HepG2 (cell line): ENCODE results near the gene ENPP7. TPM values are rescaled to one million over a fixed set of nuclear protein-coding genes. Genes with fewer than 3 reads are reported as not detected.

Experiments
- BHLHE40 ChIP-seq: IDR thresholded peaks from 2 replicates; pipeline ENCODE4 v1.6.1; 2011; ENCODE audit warnings: low read length, improper control_type of control experiment
- CCAR2 ChIP-seq: fragments of 200-400 bp; formaldehyde crosslinking; optimal IDR thresholded peaks from 2 replicates; pipeline ENCODE3; 2018; ENCODE audit warnings: low read depth, mild to moderate bottlenecking, low read length, moderate library complexity
- DNMT3B ChIP-seq: conservative IDR thresholded peaks from 2 replicates; pipeline ENCODE4 v1.6.1; 2016; ENCODE audit warnings: missing biosample characterization, control low read depth
- EP300 ChIP-seq, 3 experiments: sonication (generic) in 1 of 3; formaldehyde crosslinking in 1 of 3; IDR thresholded peaks; 2 replicates each; pipeline versions ENCODE4 v1.5.1 to v1.6.1; 2011 to 2020; ENCODE audit warnings: low read depth in 2 of 3, low read length in 2 of 3, borderline replicate concordance in 1 of 3, improper control_type of control experiment in 1 of 3, mild to moderate bottlenecking in 1 of 3, missing genetic modification reagents in 1 of 3, moderate library complexity in 1 of 3
- FIP1L1 ChIP-seq: fragments of 200-400 bp; formaldehyde crosslinking; IDR thresholded peaks from 2 replicates; pipeline ENCODE4 v1.6.1; 2018; ENCODE audit warnings: low read depth, mild to moderate bottlenecking, low read length, moderate library complexity, borderline replicate concordance; ENCODE audit not compliant: insufficient read depth
- HNF1A ChIP-seq, 2 experiments: sonication (generic) in 1 of 2; formaldehyde crosslinking in 1 of 2; IDR thresholded peaks; 2 replicates each; pipeline versions ENCODE4 v1.4.0 to v1.6.1; 2016 to 2020; ENCODE audit warnings: borderline replicate concordance in 1 of 2, low read depth in 1 of 2, mild to moderate bottlenecking in 1 of 2, missing genetic modification reagents in 1 of 2
- IKZF1 ChIP-seq: fragments of 450-650 bp; IDR thresholded peaks from 2 replicates; pipeline ENCODE4 v1.7.1; 2016
- ISL2 ChIP-seq: sonication (generic); formaldehyde crosslinking; IDR thresholded peaks from 2 replicates; pipeline ENCODE4 v1.5.0; 2020; ENCODE audit warnings: missing genetic modification reagents
- TARDBP ChIP-seq: sonication (generic); formaldehyde crosslinking; IDR thresholded peaks from 2 replicates; pipeline ENCODE4 v1.8.0; 2022; ENCODE audit warnings: mild to moderate bottlenecking, missing genetic modification reagents
- TEAD3 ChIP-seq: optimal IDR thresholded peaks from 2 replicates; pipeline ENCODE3; 2016; ENCODE audit warnings: borderline replicate concordance
- TEF ChIP-seq: sonication (generic); formaldehyde crosslinking; IDR thresholded peaks from 2 replicates; pipeline ENCODE4 v1.5.0; 2020; ENCODE audit warnings: missing genetic modification reagents
- ZNF577 ChIP-seq: sonication (generic); formaldehyde crosslinking; IDR thresholded peaks from 2 replicates; pipeline ENCODE4 v1.4.0; 2020; ENCODE audit warnings: mild to moderate bottlenecking, low read depth, missing genetic modification reagents, borderline replicate concordance
- ZNF800 ChIP-seq: sonication (generic); formaldehyde crosslinking; IDR thresholded peaks from 2 replicates; pipeline ENCODE4 v1.4.0; 2020; ENCODE audit warnings: missing genetic modification reagents
- polyA plus RNA-seq, 8 experiments: library from polyadenylated mRNA; depleted of rRNA in 3 of 8; stranded (reverse) in 7 of 8; unstranded in 1 of 8; fragments of >200 nt; fragmentation: Illumina TruSeq in 4 of 8; extraction: Trizol in 4 of 8; gene quantifications; 2 replicates each; pipeline versions ENCODE4 v1.2.1 to v1.2.3, GENCODE V29; 2011 to 2016; ENCODE audit warnings: low read depth in 4 of 8, missing spikeins in 1 of 8, mixed read lengths in 1 of 8; ENCODE audit not compliant: insufficient read depth in 1 of 8
- total RNA-seq, 5 experiments: library from RNA; depleted of rRNA; stranded (reverse); fragments of >200 nt; fragmentation: Illumina TruSeq; extraction: Trizol; gene quantifications; 2 replicates each; pipeline ENCODE4 v1.2.3, GENCODE V29; 2016; ENCODE audit warnings: low read depth in 1 of 5
- TF ChIP-seq, protein P1 (sequence below): IDR thresholded peaks from 2 replicates; pipeline ENCODE4 v1.6.1; 2016; ENCODE audit warnings: low read depth, borderline replicate concordance
- TF ChIP-seq, protein P2 (sequence below): sonication (generic); formaldehyde crosslinking; conservative IDR thresholded peaks from 2 replicates; pipeline ENCODE4 v1.8.1; 2023; ENCODE audit warnings: missing genetic modification reagents
- TF ChIP-seq, protein P3 (sequence below): sonication (generic); formaldehyde crosslinking; IDR thresholded peaks from 2 replicates; pipeline ENCODE4 v1.4.0; 2020; ENCODE audit warnings: mild to moderate bottlenecking, missing genetic modification reagents

ENPP7 gene
- total and polyA plus RNA-seq, 2 of the 13 experiments (the other 11 are each of a cell fraction or from before 2014, with no cell fraction given), result 1.1 to 2.2 TPM

GRCh38 chr17:79760197-79760906, 29.6 kb downstream of the ENPP7 start (continued):
- TF ChIP-seq CCAR2, result no peak
- no peak; the same call in 1 of the 2 replicates for TF ChIP-seq DNMT3B
- TF ChIP-seq TARDBP (CRISPR knock-in tag), result peak; percentile 88
- TF ChIP-seq, protein P1, sequence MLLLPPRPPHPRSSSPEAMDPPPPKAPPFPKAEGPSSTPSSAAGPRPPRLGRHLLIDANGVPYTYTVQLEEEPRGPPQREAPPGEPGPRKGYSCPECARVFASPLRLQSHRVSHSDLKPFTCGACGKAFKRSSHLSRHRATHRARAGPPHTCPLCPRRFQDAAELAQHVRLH (CRISPR knock-in tag), result peak; percentile 74; the same call in 1 of the 2 replicates
- TF ChIP-seq ZNF577 (CRISPR knock-in tag), result 0 out of 2 replicates have a peak, but pooled peaks have one; percentile 70
- no peak for TF ChIP-seq ISL2 (CRISPR knock-in tag)
- TF ChIP-seq ZNF800 (CRISPR knock-in tag), result peak; percentile 76; the same call in 1 of the 2 replicates
- no peak for TF ChIP-seq FIP1L1
- TF ChIP-seq, protein P2, sequence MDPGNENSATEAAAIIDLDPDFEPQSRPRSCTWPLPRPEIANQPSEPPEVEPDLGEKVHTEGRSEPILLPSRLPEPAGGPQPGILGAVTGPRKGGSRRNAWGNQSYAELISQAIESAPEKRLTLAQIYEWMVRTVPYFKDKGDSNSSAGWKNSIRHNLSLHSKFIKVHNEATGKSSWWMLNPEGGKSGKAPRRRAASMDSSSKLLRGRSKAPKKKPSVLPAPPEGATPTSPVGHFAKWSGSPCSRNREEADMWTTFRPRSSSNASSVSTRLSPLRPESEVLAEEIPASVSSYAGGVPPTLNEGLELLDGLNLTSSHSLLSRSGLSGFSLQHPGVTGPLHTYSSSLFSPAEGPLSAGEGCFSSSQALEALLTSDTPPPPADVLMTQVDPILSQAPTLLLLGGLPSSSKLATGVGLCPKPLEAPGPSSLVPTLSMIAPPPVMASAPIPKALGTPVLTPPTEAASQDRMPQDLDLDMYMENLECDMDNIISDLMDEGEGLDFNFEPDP (CRISPR knock-in tag), result no peak
- no peak for TF ChIP-seq TEF (CRISPR knock-in tag)
- TF ChIP-seq HNF1A (IDR thresholded peaks at IDR 0.05; ENCODE audit: low read depth), result no peak
- TF ChIP-seq HNF1A (CRISPR knock-in tag; IDR thresholded peaks at IDR 0.05; ENCODE audit: borderline replicate concordance), result peak; percentile 86
- peak in 1 of 2 experiments; percentile 82; a peak in 3 of 4 replicates for TF ChIP-seq EP300 (IDR thresholded peaks at IDR 0.05; ENCODE audit: low read depth in 2 of 2, low read length in 2 of 2)
- TF ChIP-seq EP300 (CRISPR knock-in tag; IDR thresholded peaks at IDR 0.05; ENCODE audit: borderline replicate concordance), result peak; percentile 65; the same call in 1 of the 2 replicates
- peak; percentile 50; the same call in 1 of the 2 replicates for TF ChIP-seq BHLHE40
- TF ChIP-seq, protein P3, sequence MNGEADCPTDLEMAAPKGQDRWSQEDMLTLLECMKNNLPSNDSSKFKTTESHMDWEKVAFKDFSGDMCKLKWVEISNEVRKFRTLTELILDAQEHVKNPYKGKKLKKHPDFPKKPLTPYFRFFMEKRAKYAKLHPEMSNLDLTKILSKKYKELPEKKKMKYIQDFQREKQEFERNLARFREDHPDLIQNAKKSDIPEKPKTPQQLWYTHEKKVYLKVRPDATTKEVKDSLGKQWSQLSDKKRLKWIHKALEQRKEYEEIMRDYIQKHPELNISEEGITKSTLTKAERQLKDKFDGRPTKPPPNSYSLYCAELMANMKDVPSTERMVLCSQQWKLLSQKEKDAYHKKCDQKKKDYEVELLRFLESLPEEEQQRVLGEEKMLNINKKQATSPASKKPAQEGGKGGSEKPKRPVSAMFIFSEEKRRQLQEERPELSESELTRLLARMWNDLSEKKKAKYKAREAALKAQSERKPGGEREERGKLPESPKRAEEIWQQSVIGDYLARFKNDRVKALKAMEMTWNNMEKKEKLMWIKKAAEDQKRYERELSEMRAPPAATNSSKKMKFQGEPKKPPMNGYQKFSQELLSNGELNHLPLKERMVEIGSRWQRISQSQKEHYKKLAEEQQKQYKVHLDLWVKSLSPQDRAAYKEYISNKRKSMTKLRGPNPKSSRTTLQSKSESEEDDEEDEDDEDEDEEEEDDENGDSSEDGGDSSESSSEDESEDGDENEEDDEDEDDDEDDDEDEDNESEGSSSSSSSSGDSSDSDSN (CRISPR knock-in tag), result peak; percentile 82
- peak; percentile 97 for TF ChIP-seq TEAD3 (CRISPR knock-in tag)
- no peak for TF ChIP-seq IKZF1
